Measurements from ENCODE around the gene CRIP3. TPM values are rescaled to one million over a fixed set of nuclear protein-coding genes. Genes with fewer than 3 reads are reported as not detected.

Gene CRIP3
- total RNA-seq, 2 experiments from 2014 or later: 2.2 to 2.4 TPM

GRCh38 chr6:43258807-43259686 is 49.6 kb downstream of the CRIP3 start:
- intact Hi-C loops (cut with micrococcal nuclease): no loop called here
- no peak overlapping the region for H3K27ac Mint-ChIP-seq
- ATAC-seq (no peak), DNase-seq (no peak)
- H3K27me3 Mint-ChIP-seq: peaks cover 7% of the 10 kb centered on the region
- H3K4me1 Mint-ChIP-seq (ENCODE audit: low read depth): peaks cover 11% of the 10 kb centered on the region
- ChIA-PET POLR2A (interaction anchor here (0.6 kb wide), 1 partner anchor 101 kb away, joined by 3 read pairs; no protein-coding TSS in a partner anchor), CTCF (interaction anchor here (1.5 kb wide), 1 partner anchor 30 kb away, joined by 5 read pairs; the partner anchor contains the start of gene DNPH1)
- no peak for TF ChIP-seq CTCF (IDR thresholded peaks at IDR 0.05)
- no peaks in the 10 kb centered on the region for H3K9me3 Mint-ChIP-seq
- H3K36me3 Mint-ChIP-seq (ENCODE audit: low read depth): no peaks in the 10 kb centered on the region
- H3K4me3 Mint-ChIP-seq: no peak overlapping the region

- Mint-ChIP-seq H3K9me3 (no peaks in the 10 kb centered on the region), H3K27me3 (peaks cover 7% of the 10 kb centered on the region), H3K4me3 (no peak overlapping the region), H3K27ac (no peak overlapping the region), H3K4me1 (ENCODE audit: low read depth) (peaks cover 14% of the 10 kb centered on the region), H3K36me3 (ENCODE audit: low read depth) (no peaks in the 10 kb centered on the region)
- TF ChIP-seq CTCF (IDR thresholded peaks at IDR 0.05): no peak
- POLR2A ChIA-PET: no interaction called here
- CTCF ChIA-PET: interaction anchor here (1.5 kb wide), 1 partner anchor 29 kb away, joined by 5 read pairs; the partner anchor contains the start of gene DNPH1
- DNase-seq (no peak), ATAC-seq (no peak)
- intact Hi-C loops (cut with micrococcal nuclease): no loop called here
Measured at GRCh38 chr6:43258180-43258579, 50.4 kb downstream of the CRIP3 start.

- DNase-seq (peak; percentile 52), ATAC-seq (peak; percentile 62)
- Mint-ChIP-seq H3K4me1 (ENCODE audit: low read depth) (peaks cover 14% of the 10 kb centered on the region), H3K4me3 (no peak overlapping the region), H3K27ac (no peak overlapping the region), H3K9me3 (no peaks in the 10 kb centered on the region), H3K27me3 (peaks cover 13% of the 10 kb centered on the region), H3K36me3 (ENCODE audit: low read depth) (no peaks in the 10 kb centered on the region)
- POLR2A ChIA-PET: no interaction called here
- no peak for TF ChIP-seq CTCF (IDR thresholded peaks at IDR 0.05)
- intact Hi-C loops (cut with micrococcal nuclease): no loop called here
- CTCF ChIA-PET: interaction anchor here (1.5 kb wide), 1 partner anchor 29 kb away, joined by 5 read pairs; the partner anchor contains the start of gene DNPH1
Measured at GRCh38 chr6:43257367-43258145, 51.1 kb downstream of the CRIP3 start.

- Mint-ChIP-seq H3K4me3 (no peak overlapping the region), H3K36me3 (ENCODE audit: low read depth) (no peaks in the 10 kb centered on the region), H3K9me3 (no peaks in the 10 kb centered on the region), H3K27me3 (peaks cover 15% of the 10 kb centered on the region), H3K27ac (no peak overlapping the region), H3K4me1 (ENCODE audit: low read depth) (peaks cover 15% of the 10 kb centered on the region)
- no peak for ATAC-seq
- DNase-seq: no peak
- POLR2A ChIA-PET: no interaction called here
- intact Hi-C loops (cut with micrococcal nuclease): no loop called here
- CTCF ChIA-PET: interaction anchor here (1.8 to 2.1 kb wide), 2 partner anchors 141 to 250 kb away, joined by 4 to 6 read pairs; no protein-coding TSS in a partner anchor
- TF ChIP-seq CTCF (IDR thresholded peaks at IDR 0.05): no peak
Measured at GRCh38 chr6:43256670-43257366, 51.8 kb downstream of the CRIP3 start.

Other genes starting within 250 kb of the CRIP3 start
- 100 to 1,000 TPM; 108 TPM for gene MRPL2, start 249.4 kb downstream of the CRIP3 start, total RNA-seq
- gene KLC4, start 249.2 kb downstream of the CRIP3 start, total RNA-seq: 10 to 100 TPM; 10.6 to 11.5 TPM
- gene PTK7, start 232.5 kb downstream of the CRIP3 start, total RNA-seq: 1 to 10 TPM; 3.8 to 4.1 TPM
- 10 to 100 TPM; 34.5 to 35.4 TPM for gene SRF, start 137.6 kb downstream of the CRIP3 start, total RNA-seq
- gene CUL9, start 126.6 kb downstream of the CRIP3 start, total RNA-seq: 10 to 100 TPM; 38.8 to 43.1 TPM
- gene DNPH1, start 79.3 kb downstream of the CRIP3 start, total RNA-seq: 10 to 100 TPM; 86.2 to 86.5 TPM
- under 1 TPM; 0.09 to 0.11 TPM for gene TTBK1, start 65.3 kb downstream of the CRIP3 start, total RNA-seq
- gene SLC22A7, start 10.6 kb downstream of the CRIP3 start, total RNA-seq: not detected
- 10 to 100 TPM; 13.1 to 13.5 TPM for gene ZNF318, start 60.8 kb upstream of the CRIP3 start, total RNA-seq
- gene ABCC10, start 118.7 kb upstream of the CRIP3 start, total RNA-seq: 10 to 100 TPM; 27.2 to 27.5 TPM
- gene DLK2, start 146.7 kb upstream of the CRIP3 start, total RNA-seq: 1 to 10 TPM; 1.0 to 1.1 TPM
- 10 to 100 TPM; 30.2 to 32.9 TPM for gene TJAP1, start 168.7 kb upstream of the CRIP3 start, total RNA-seq
- gene LRRC73, start 201.5 kb upstream of the CRIP3 start, total RNA-seq: under 1 TPM; 0.11 to 0.18 TPM
- 10 to 100 TPM; 32.6 to 33.9 TPM for gene YIPF3, start 208.1 kb upstream of the CRIP3 start, total RNA-seq
- gene POLR1C, start 208.3 kb upstream of the CRIP3 start, total RNA-seq: 10 to 100 TPM; 43.1 to 50.5 TPM